HFFc6 (cell line): ENCODE data around the gene RPRD2. TPM values are rescaled to one million over a fixed set of nuclear protein-coding genes. Genes with fewer than 3 reads are reported as not detected.

ENCODE experiments used
- DNase-seq: peaks from one replicate; pipeline ENCODE4 v3.0.0-alpha.2; 2018
- H3K27ac Mint-ChIP-seq: 2 replicates; pipeline ENCODE4 v1.8.0; 2020; ENCODE audit warnings: mild to moderate bottlenecking, mixed read lengths
- H3K27me3 Mint-ChIP-seq: 2 replicates; pipeline ENCODE4 v1.8.0; 2021; ENCODE audit warnings: mild to moderate bottlenecking, moderate library complexity, mixed read lengths; ENCODE audit not compliant: insufficient read depth
- H3K36me3 Mint-ChIP-seq: 2 replicates; pipeline ENCODE4 v1.8.0; 2021; ENCODE audit warnings: low read depth, mixed read lengths
- H3K4me1 Mint-ChIP-seq: 2 replicates; pipeline ENCODE4 v1.8.0; 2020; ENCODE audit warnings: low read depth, mixed read lengths
- H3K4me3 Mint-ChIP-seq: 2 replicates; pipeline ENCODE4 v1.8.0; 2020; ENCODE audit warnings: mild to moderate bottlenecking, moderate library complexity, mixed read lengths
- H3K9me3 Mint-ChIP-seq: 2 replicates; pipeline ENCODE4 v1.8.0; 2020; ENCODE audit warnings: mild to moderate bottlenecking, mixed read lengths
- total RNA-seq, 6 experiments: library from RNA; stranded (reverse); fragmentation: NEBNext Ultra II Directional; extraction: Animal tissue kit (Norgen Biotek cat#: 25700); gene quantifications; 2 replicates in 1 of 6; 3 replicates in 5 of 6; pipeline ENCODE4 v1.2.3, GENCODE V29; 2021
- TF ChIP-seq, protein P1 (sequence below): fragments of 200-600 bp; sonication (generic); IDR thresholded peaks from 2 replicates; pipeline ENCODE4 v1.5.0; 2021; ENCODE audit warnings: antibody characterized with exemption, mild to moderate bottlenecking

The RPRD2 gene
- total RNA-seq, 6 experiments from 2014 or later: 24.0 to 27.9 (median 25.7) TPM

- TF ChIP-seq, protein P1, sequence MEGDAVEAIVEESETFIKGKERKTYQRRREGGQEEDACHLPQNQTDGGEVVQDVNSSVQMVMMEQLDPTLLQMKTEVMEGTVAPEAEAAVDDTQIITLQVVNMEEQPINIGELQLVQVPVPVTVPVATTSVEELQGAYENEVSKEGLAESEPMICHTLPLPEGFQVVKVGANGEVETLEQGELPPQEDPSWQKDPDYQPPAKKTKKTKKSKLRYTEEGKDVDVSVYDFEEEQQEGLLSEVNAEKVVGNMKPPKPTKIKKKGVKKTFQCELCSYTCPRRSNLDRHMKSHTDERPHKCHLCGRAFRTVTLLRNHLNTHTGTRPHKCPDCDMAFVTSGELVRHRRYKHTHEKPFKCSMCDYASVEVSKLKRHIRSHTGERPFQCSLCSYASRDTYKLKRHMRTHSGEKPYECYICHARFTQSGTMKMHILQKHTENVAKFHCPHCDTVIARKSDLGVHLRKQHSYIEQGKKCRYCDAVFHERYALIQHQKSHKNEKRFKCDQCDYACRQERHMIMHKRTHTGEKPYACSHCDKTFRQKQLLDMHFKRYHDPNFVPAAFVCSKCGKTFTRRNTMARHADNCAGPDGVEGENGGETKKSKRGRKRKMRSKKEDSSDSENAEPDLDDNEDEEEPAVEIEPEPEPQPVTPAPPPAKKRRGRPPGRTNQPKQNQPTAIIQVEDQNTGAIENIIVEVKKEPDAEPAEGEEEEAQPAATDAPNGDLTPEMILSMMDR: no peak
- H3K9me3 Mint-ChIP-seq: no peaks in the 10 kb centered on the region
- peaks cover 7% of the 10 kb centered on the region for H3K4me1 Mint-ChIP-seq
- no peak overlapping the region for H3K27ac Mint-ChIP-seq
- H3K27me3 Mint-ChIP-seq: no peaks in the 10 kb centered on the region; the same call in 1 of the 2 replicates
- H3K4me3 Mint-ChIP-seq: no peak overlapping the region
- peaks cover 12% of the 10 kb centered on the region for H3K36me3 Mint-ChIP-seq
- DNase-seq: no peak
Measured at GRCh38 chr1:150415800-150416199, 51.9 kb downstream of the RPRD2 start.

DNA sequence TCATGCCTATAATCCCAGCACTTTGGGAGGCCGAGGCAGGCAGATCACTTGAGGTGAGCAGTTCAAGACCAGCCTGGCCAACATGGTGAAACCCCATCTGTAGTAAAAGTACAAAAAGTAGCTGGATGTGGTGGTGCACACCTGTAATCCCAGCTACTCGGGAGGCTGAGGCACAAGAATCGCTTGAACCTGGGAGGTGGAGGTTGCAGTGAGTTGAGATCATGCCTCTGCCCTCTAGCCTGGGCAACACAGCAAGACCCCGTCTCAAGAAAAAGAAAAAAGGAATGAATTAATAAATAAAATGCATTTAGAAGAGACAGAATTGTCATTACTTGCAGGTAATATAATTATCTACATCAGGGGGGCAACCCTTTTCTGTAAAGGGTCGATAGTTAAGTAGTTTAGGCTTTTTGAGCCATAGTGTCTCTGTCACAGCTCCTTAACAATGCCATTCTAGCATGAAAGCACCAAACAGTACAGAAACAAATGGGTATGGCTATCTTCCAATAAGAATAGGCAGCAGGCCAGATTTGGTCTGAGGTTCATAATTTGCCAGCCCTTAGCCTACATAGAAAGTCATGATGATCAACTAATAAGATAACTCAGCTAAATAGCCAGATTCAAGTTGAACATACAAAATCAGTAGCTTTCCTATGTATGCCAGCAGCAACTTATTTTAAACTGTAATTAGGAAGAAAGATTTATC, 56.8 kb downstream of the RPRD2 start:
- Mint-ChIP-seq H3K9me3 (no peaks in the 10 kb centered on the region), H3K36me3 (peaks cover 12% of the 10 kb centered on the region), H3K4me1 (peaks cover 10% of the 10 kb centered on the region; the same call in 1 of the 2 replicates), H3K27ac (no peak overlapping the region), H3K4me3 (no peak overlapping the region), H3K27me3 (no peaks in the 10 kb centered on the region; the same call in 1 of the 2 replicates)
- DNase-seq: peak; percentile 14
- TF ChIP-seq, protein P1: no peak

- H3K27me3 Mint-ChIP-seq: peaks cover 2% of the 10 kb centered on the region; the same call in 1 of the 2 replicates
- H3K4me1 Mint-ChIP-seq: peaks cover 6% of the 10 kb centered on the region; the same call in 1 of the 2 replicates
- TF ChIP-seq, protein P1: no peak
- H3K4me3 Mint-ChIP-seq: no peak overlapping the region
- H3K9me3 Mint-ChIP-seq: no peaks in the 10 kb centered on the region
- no peak for DNase-seq
- peaks cover 9% of the 10 kb centered on the region for H3K36me3 Mint-ChIP-seq
- no peak overlapping the region for H3K27ac Mint-ChIP-seq
Measured at GRCh38 chr1:150422541-150422940, 58.6 kb downstream of the RPRD2 start.

GRCh38 chr1:150429805-150430204, 65.9 kb downstream of the RPRD2 start:
- TF ChIP-seq, protein P1: peak; percentile 56
- no peaks in the 10 kb centered on the region for H3K9me3 Mint-ChIP-seq
- no peaks in the 10 kb centered on the region; the same call in 1 of the 2 replicates for H3K4me1 Mint-ChIP-seq
- 0 out of 2 replicates have a peak, but pooled peaks cover 2% of the 10 kb centered on the region for H3K27me3 Mint-ChIP-seq
- H3K36me3 Mint-ChIP-seq: peaks cover 6% of the 10 kb centered on the region
- H3K4me3 Mint-ChIP-seq: no peak overlapping the region
- H3K27ac Mint-ChIP-seq: no peak overlapping the region
- no peak for DNase-seq

GRCh38 chr1:150441121-150441520, 77.2 kb downstream of the RPRD2 start:
- H3K27ac Mint-ChIP-seq: no peak overlapping the region
- H3K9me3 Mint-ChIP-seq: no peaks in the 10 kb centered on the region
- H3K4me3 Mint-ChIP-seq: no peak overlapping the region
- H3K36me3 Mint-ChIP-seq: peaks cover 20% of the 10 kb centered on the region
- H3K27me3 Mint-ChIP-seq: no peaks in the 10 kb centered on the region
- TF ChIP-seq, protein P1: no peak
- DNase-seq: no peak
- no peaks in the 10 kb centered on the region; the same call in 1 of the 2 replicates for H3K4me1 Mint-ChIP-seq
